ENCODE results near the gene MAD1L1.

MAD1L1 gene

DNA sequence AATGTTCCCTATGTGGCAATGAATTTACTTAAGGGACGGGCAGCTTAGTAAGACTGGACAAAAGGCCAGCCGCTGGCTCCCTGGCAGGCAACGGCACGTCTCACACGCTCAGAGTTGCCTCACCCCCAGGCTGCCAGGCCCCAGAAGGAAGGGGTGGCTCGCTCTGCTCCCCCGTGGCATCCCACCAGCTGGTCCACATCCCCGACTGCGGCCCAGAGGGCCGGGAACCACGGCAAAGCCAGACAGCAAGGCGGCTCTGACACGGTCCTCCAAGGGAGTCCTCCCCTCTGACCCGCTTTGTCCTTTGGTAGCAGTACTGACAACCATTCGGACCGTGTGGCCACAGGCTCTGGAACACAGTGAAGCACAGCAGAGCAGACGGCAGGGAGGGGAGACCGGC, 43.4 kb upstream of the MAD1L1 start:
- H3K36me3 ChIP-seq (ENCODE audit: control insufficient read depth in 4 of 4, insufficient read depth in 4 of 4, low read length in 3 of 4), result peaks cover 0 to 43% (median 8%) of the 10 kb centered on the region in 4 experiments
- no peak overlapping the region for H3K27ac ChIP-seq (ENCODE audit: insufficient read depth in 1 of 2, low read depth in 1 of 2, low read length in 2 of 2, poor library complexity in 1 of 2, severe bottlenecking in 2 of 2)
- H3K4me1 ChIP-seq (ENCODE audit: control extremely low read depth in 1 of 4, control insufficient read depth in 4 of 4, insufficient read depth in 4 of 4, low read length in 3 of 4), result peaks cover 0 to 7% (median 6%) of the 10 kb centered on the region in 4 experiments
- CTCF ChIA-PET, result no interaction called here
- no peak for DNase-seq
- H3K27me3 ChIP-seq (replicated peaks in 2 of 5; ENCODE audit: control insufficient read depth in 4 of 5, insufficient read depth in 5 of 5, low read length in 4 of 5), result no peaks in the 10 kb centered on the region
- H3K9me3 ChIP-seq (ENCODE audit: control extremely low read depth in 1 of 5, control insufficient read depth in 4 of 5, insufficient read depth in 2 of 5, low read depth in 1 of 5, low read length in 4 of 5), result no peaks in the 10 kb centered on the region
- POLR2A ChIA-PET, result interaction anchor here (0.6 kb wide), 1 partner anchor 15 kb away, joined by 4 read pairs; no protein-coding TSS in a partner anchor
- 99% methylated on average over 17 of the region's 18 CpGs for WGBS (ENCODE audit: insufficient coverage)
- H3K4me3 ChIP-seq (ENCODE audit: control insufficient read depth in 1 of 7, extremely low read depth in 1 of 7, insufficient read depth in 4 of 7, low read depth in 2 of 7, low read length in 6 of 7), result no peak overlapping the region

DNA sequence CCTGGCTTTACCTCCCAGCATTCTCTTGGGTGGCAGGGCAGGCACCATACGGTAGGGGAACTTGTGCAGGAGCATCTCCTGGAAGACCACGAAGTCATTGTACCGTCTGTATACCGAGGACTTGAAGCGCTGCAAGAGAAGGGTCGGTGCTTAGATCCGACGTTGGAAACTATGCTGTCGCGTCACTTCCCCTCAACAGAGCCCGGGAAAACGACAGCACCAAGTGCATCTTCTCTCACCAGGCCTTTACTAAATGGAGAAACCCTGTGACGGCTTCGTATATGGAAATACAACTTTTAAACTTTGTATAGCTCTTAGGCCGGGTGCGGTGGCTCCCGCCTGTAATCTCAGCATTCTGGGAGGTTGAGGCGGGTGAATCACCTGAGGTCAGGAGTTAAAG, 42.4 kb upstream of the MAD1L1 start:
- H3K4me1 ChIP-seq (ENCODE audit: control extremely low read depth in 1 of 4, control insufficient read depth in 4 of 4, insufficient read depth in 4 of 4, low read length in 3 of 4), result peaks cover 0 to 4% (median 4%) of the 10 kb centered on the region in 4 experiments
- CTCF ChIA-PET, result interaction anchor here (1.0 kb wide), 1 partner anchor 12 kb away, joined by 4 read pairs; no protein-coding TSS in a partner anchor
- H3K9me3 ChIP-seq (ENCODE audit: control extremely low read depth in 1 of 5, control insufficient read depth in 4 of 5, insufficient read depth in 2 of 5, low read depth in 1 of 5, low read length in 4 of 5), result no peaks in the 10 kb centered on the region
- 94% methylated on average over 17 of the region's 18 CpGs for WGBS (ENCODE audit: insufficient coverage)
- DNase-seq, result no peak
- no peaks in the 10 kb centered on the region for H3K27me3 ChIP-seq (replicated peaks in 2 of 5; ENCODE audit: control insufficient read depth in 4 of 5, insufficient read depth in 5 of 5, low read length in 4 of 5)
- POLR2A ChIA-PET, result no interaction called here
- H3K27ac ChIP-seq (ENCODE audit: insufficient read depth in 1 of 2, low read depth in 1 of 2, low read length in 2 of 2, poor library complexity in 1 of 2, severe bottlenecking in 2 of 2), result no peak overlapping the region
- H3K36me3 ChIP-seq (ENCODE audit: control insufficient read depth in 4 of 4, insufficient read depth in 4 of 4, low read length in 3 of 4), result peaks cover 0 to 51% (median 8%) of the 10 kb centered on the region in 4 experiments
- no peak overlapping the region for H3K4me3 ChIP-seq (ENCODE audit: control insufficient read depth in 1 of 7, extremely low read depth in 1 of 7, insufficient read depth in 4 of 7, low read depth in 2 of 7, low read length in 6 of 7)

DNA sequence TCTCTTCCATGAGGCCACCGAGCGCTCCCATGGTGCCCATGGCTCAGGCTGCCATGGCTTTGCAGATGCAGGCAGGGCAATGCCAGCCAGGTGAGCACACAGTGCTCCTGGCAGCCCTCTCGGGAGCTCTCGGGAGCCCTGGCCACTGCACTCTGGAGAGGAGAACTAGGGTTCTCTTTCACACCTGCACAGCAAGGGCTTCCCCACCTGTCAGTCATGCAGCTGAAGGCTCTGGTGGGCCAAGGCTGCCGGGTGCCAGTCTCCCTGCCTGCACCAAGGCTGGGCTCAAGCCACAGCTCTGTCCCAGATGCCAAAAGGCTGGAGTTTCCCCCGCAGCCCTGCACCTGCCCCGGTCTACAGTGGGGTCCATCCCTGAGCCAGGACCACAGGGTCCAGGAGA, 41.9 kb upstream of the MAD1L1 start:
- POLR2A ChIA-PET, result no interaction called here
- 98% methylated on average over 7 of the region's 7 CpGs for WGBS (ENCODE audit: insufficient coverage)

DNA sequence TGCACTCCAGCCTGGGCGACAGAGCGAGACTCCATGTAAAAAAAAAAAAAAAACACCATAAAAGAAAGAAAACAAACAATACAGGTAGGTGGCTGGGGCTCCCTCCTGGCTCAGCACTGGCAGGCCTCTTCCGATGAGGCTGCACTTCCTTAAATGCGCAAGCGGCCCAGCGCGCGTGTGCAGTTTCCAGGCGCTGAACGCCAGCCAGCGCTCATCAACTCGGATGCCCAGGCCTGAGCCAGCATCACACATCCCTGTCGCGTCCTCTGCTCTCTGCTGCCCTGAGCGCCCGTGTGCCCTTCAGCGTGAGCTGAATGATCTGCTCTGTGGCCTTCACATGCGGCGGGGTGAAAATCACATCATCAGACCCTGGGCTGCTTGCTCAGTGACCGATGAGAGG, 41.1 kb upstream of the MAD1L1 start:
- 96% methylated on average over 17 of the region's 20 CpGs for WGBS (ENCODE audit: insufficient coverage)
- ChIA-PET POLR2A (no interaction called here), CTCF (interaction anchor here (0.9 kb wide), 2 partner anchors 13 to 24 kb away, joined by 3 to 4 read pairs; no protein-coding TSS in a partner anchor)
- no peak overlapping the region for H3K27ac ChIP-seq (ENCODE audit: insufficient read depth in 1 of 2, low read depth in 1 of 2, low read length in 2 of 2, poor library complexity in 1 of 2, severe bottlenecking in 2 of 2)
- H3K9me3 ChIP-seq (ENCODE audit: control extremely low read depth in 1 of 5, control insufficient read depth in 4 of 5, insufficient read depth in 2 of 5, low read depth in 1 of 5, low read length in 4 of 5), result no peaks in the 10 kb centered on the region
- no peak for DNase-seq
- H3K4me3 ChIP-seq (ENCODE audit: control insufficient read depth in 1 of 7, extremely low read depth in 1 of 7, insufficient read depth in 4 of 7, low read depth in 2 of 7, low read length in 6 of 7), result no peak overlapping the region
- H3K4me1 ChIP-seq (ENCODE audit: control extremely low read depth in 1 of 4, control insufficient read depth in 4 of 4, insufficient read depth in 4 of 4, low read length in 3 of 4), result no peaks in the 10 kb centered on the region
- H3K36me3 ChIP-seq (ENCODE audit: control insufficient read depth in 4 of 4, insufficient read depth in 4 of 4, low read length in 3 of 4), result peaks cover 0 to 58% (median 8%) of the 10 kb centered on the region in 4 experiments
- no peaks in the 10 kb centered on the region for H3K27me3 ChIP-seq (replicated peaks in 2 of 5; ENCODE audit: control insufficient read depth in 4 of 5, insufficient read depth in 5 of 5, low read length in 4 of 5)

More for the DNA sequence above, 41.9 kb upstream of the MAD1L1 start:
- CTCF ChIA-PET, result interaction anchor here (0.9 to 1.0 kb wide), 2 partner anchors 12 to 25 kb away, joined by 4 read pairs; no protein-coding TSS in a partner anchor
- H3K27me3 ChIP-seq (replicated peaks in 2 of 5; ENCODE audit: control insufficient read depth in 4 of 5, insufficient read depth in 5 of 5, low read length in 4 of 5), result no peaks in the 10 kb centered on the region
- H3K4me1 ChIP-seq (ENCODE audit: control extremely low read depth in 1 of 4, control insufficient read depth in 4 of 4, insufficient read depth in 4 of 4, low read length in 3 of 4), result peaks cover 0 to under 1% (median 0%) of the 10 kb centered on the region in 4 experiments
- no peak overlapping the region for H3K27ac ChIP-seq (ENCODE audit: insufficient read depth in 1 of 2, low read depth in 1 of 2, low read length in 2 of 2, poor library complexity in 1 of 2, severe bottlenecking in 2 of 2)
- DNase-seq, result no peak
- no peak overlapping the region for H3K4me3 ChIP-seq (ENCODE audit: control insufficient read depth in 1 of 7, extremely low read depth in 1 of 7, insufficient read depth in 4 of 7, low read depth in 2 of 7, low read length in 6 of 7)
- H3K9me3 ChIP-seq (ENCODE audit: control extremely low read depth in 1 of 5, control insufficient read depth in 4 of 5, insufficient read depth in 2 of 5, low read depth in 1 of 5, low read length in 4 of 5), result no peaks in the 10 kb centered on the region
- H3K36me3 ChIP-seq (ENCODE audit: control insufficient read depth in 4 of 4, insufficient read depth in 4 of 4, low read length in 3 of 4), result peaks cover 0 to 55% (median 8%) of the 10 kb centered on the region in 4 experiments

DNA sequence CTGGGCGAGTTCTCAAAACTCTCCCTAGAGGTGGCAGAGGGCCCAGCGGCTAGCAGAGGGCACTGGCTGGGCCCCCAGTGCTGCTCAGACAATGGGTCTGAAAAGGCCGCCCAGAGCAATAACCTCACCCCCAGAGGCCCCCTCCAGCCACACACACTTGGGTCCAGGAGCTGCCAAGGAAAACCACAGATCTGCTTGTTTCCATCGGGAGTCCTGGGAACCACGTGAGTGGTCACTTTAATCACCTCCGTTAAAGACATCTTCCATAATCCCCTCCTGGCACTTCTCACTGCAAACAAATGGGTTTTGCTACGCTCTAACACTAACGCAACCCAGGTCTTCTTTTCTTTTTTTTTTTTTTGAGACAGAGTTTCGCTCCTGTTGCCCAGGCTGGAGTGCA, 39.3 kb upstream of the MAD1L1 start:
- no peak for DNase-seq
- no peak overlapping the region for H3K4me3 ChIP-seq (ENCODE audit: control insufficient read depth in 1 of 7, extremely low read depth in 1 of 7, insufficient read depth in 4 of 7, low read depth in 2 of 7, low read length in 6 of 7)
- H3K27ac ChIP-seq (ENCODE audit: insufficient read depth in 1 of 2, low read depth in 1 of 2, low read length in 2 of 2, poor library complexity in 1 of 2, severe bottlenecking in 2 of 2), result no peak overlapping the region
- H3K9me3 ChIP-seq (ENCODE audit: control extremely low read depth in 1 of 5, control insufficient read depth in 4 of 5, insufficient read depth in 2 of 5, low read depth in 1 of 5, low read length in 4 of 5), result no peaks in the 10 kb centered on the region
- H3K27me3 ChIP-seq (replicated peaks in 2 of 5; ENCODE audit: control insufficient read depth in 4 of 5, insufficient read depth in 5 of 5, low read length in 4 of 5), result no peaks in the 10 kb centered on the region
- ChIA-PET POLR2A (no interaction called here), CTCF (no interaction called here)
- 98% methylated on average over 7 of the region's 9 CpGs for WGBS (ENCODE audit: insufficient coverage)
- H3K4me1 ChIP-seq (ENCODE audit: control extremely low read depth in 1 of 4, control insufficient read depth in 4 of 4, insufficient read depth in 4 of 4, low read length in 3 of 4), result no peaks in the 10 kb centered on the region
- peaks cover 0 to 49% (median 8%) of the 10 kb centered on the region in 4 experiments for H3K36me3 ChIP-seq (ENCODE audit: control insufficient read depth in 4 of 4, insufficient read depth in 4 of 4, low read length in 3 of 4)

DNA sequence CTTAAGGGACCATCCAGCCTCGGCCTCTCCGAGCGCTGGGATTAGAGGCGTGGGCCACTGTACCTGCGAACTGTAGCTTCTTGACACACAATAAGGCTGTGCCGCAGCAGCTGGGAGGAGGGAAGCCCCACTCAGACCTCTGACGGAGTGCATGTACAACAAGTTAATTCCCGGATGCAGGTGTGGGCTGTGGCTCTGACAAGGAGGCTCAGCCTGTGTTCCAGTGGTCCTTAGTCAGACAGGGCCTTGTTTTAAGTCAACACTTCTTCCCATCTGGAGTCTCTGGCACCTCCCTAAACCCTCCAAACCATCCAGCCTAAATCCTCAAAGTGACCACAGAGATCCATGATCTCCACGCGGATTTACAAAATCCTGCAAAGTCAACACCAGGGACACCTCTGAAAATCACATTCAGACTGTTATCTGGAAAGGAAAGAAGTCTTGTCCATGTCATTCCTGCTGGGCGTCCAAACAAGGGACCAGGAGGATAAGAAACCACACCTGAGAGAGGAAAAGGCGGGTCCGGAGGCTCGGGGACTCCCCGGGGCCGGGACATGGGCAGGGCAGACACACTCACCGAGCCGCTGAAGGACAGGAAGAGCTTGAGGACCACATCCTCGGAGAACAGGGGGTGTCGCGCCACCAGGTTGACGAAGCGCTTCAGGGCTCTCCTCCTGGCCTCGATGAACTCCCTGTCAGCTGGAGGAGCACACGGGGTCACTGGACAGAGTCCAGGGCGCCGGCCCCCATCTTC, 38.7 kb upstream of the MAD1L1 start:
- Histone ChIP-seq H3K27me3 (replicated peaks in 2 of 5; ENCODE audit: control insufficient read depth in 4 of 5, insufficient read depth in 5 of 5, low read length in 4 of 5) (no peaks in the 10 kb centered on the region), H3K27ac (ENCODE audit: insufficient read depth in 1 of 2, low read depth in 1 of 2, low read length in 2 of 2, poor library complexity in 1 of 2, severe bottlenecking in 2 of 2) (no peak overlapping the region), H3K4me1 (ENCODE audit: control extremely low read depth in 1 of 4, control insufficient read depth in 4 of 4, insufficient read depth in 4 of 4, low read length in 3 of 4) (no peaks in the 10 kb centered on the region), H3K9me3 (ENCODE audit: control extremely low read depth in 1 of 5, control insufficient read depth in 4 of 5, insufficient read depth in 2 of 5, low read depth in 1 of 5, low read length in 4 of 5) (no peaks in the 10 kb centered on the region), H3K4me3 (ENCODE audit: control insufficient read depth in 1 of 7, extremely low read depth in 1 of 7, insufficient read depth in 4 of 7, low read depth in 2 of 7, low read length in 6 of 7) (no peak overlapping the region), H3K36me3 (ENCODE audit: control insufficient read depth in 4 of 4, insufficient read depth in 4 of 4, low read length in 3 of 4) (peaks cover 0 to 50% (median 8%) of the 10 kb centered on the region in 4 experiments)
- ChIA-PET POLR2A (no interaction called here), CTCF (no interaction called here)
- WGBS (ENCODE audit: insufficient coverage), result 91% methylated on average over 26 of the region's 27 CpGs
- no peak for DNase-seq

DNA sequence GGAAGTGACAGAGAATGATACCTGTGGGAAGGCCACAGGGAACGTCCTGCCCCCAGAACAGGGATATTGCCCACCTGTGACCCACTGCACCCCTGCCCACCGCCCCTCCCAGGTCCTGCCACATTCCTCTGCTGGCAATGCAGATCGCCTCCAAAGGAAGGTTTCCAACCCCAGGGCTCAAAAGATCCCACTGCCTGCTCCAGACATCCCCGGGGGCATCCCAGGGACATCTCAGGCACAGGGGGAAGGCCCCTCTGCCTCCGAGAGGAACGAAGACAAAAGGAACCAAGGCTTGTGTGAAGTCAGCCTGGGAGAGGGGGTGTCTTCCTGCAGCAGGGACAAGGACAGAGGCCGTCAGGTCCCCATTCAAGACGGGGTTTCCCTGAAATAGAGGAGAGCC, 37.8 kb upstream of the MAD1L1 start:
- Histone ChIP-seq H3K9me3 (ENCODE audit: control extremely low read depth in 1 of 5, control insufficient read depth in 4 of 5, insufficient read depth in 2 of 5, low read depth in 1 of 5, low read length in 4 of 5) (no peaks in the 10 kb centered on the region), H3K27ac (ENCODE audit: insufficient read depth in 1 of 2, low read depth in 1 of 2, low read length in 2 of 2, poor library complexity in 1 of 2, severe bottlenecking in 2 of 2) (no peak overlapping the region), H3K4me3 (ENCODE audit: control insufficient read depth in 1 of 7, extremely low read depth in 1 of 7, insufficient read depth in 4 of 7, low read depth in 2 of 7, low read length in 6 of 7) (no peak overlapping the region), H3K27me3 (replicated peaks in 2 of 5; ENCODE audit: control insufficient read depth in 4 of 5, insufficient read depth in 5 of 5, low read length in 4 of 5) (no peaks in the 10 kb centered on the region), H3K36me3 (ENCODE audit: control insufficient read depth in 4 of 4, insufficient read depth in 4 of 4, low read length in 3 of 4) (peaks cover 0 to 45% (median 8%) of the 10 kb centered on the region in 4 experiments), H3K4me1 (ENCODE audit: control extremely low read depth in 1 of 4, control insufficient read depth in 4 of 4, insufficient read depth in 4 of 4, low read length in 3 of 4) (no peaks in the 10 kb centered on the region)
- POLR2A ChIA-PET, result no interaction called here
- 97% methylated on average over 7 of the region's 8 CpGs for WGBS (ENCODE audit: insufficient coverage)
- CTCF ChIA-PET, result no interaction called here
- DNase-seq, result no peak

All from common myeloid progenitor, CD34-positive (primary cell).